ENCODE measurements around the gene OSER1. TPM values are rescaled to one million over a fixed set of nuclear protein-coding genes. Genes with fewer than 3 reads are reported as not detected.

The OSER1 gene
- total RNA-seq, 1 experiment from 2014 or later, result 35.7 TPM

GRCh38 chr20:44173846-44174245 is 36.7 kb downstream of the OSER1 start:
- no peaks in the 10 kb centered on the region for H3K4me1 ChIP-seq (ENCODE audit: insufficient read depth, low read length)
- no peak overlapping the region for H3K4ac ChIP-seq (ENCODE audit: low read depth, low read length)
- no peak overlapping the region for H2BK120ac ChIP-seq (ENCODE audit: low read depth, low read length, poor library complexity, severe bottlenecking)
- no peak overlapping the region for H3K56ac ChIP-seq (ENCODE audit: insufficient read length, low read depth, low read length)
- no peak overlapping the region for H3K27ac ChIP-seq (ENCODE audit: insufficient read length, low read depth, low read length)
- TF ChIP-seq, protein P1, sequence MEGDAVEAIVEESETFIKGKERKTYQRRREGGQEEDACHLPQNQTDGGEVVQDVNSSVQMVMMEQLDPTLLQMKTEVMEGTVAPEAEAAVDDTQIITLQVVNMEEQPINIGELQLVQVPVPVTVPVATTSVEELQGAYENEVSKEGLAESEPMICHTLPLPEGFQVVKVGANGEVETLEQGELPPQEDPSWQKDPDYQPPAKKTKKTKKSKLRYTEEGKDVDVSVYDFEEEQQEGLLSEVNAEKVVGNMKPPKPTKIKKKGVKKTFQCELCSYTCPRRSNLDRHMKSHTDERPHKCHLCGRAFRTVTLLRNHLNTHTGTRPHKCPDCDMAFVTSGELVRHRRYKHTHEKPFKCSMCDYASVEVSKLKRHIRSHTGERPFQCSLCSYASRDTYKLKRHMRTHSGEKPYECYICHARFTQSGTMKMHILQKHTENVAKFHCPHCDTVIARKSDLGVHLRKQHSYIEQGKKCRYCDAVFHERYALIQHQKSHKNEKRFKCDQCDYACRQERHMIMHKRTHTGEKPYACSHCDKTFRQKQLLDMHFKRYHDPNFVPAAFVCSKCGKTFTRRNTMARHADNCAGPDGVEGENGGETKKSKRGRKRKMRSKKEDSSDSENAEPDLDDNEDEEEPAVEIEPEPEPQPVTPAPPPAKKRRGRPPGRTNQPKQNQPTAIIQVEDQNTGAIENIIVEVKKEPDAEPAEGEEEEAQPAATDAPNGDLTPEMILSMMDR (conservative IDR thresholded peaks at IDR 0.05), result no peak
- Mint-ChIP-seq H3K27me3 (ENCODE audit: low read depth) (peaks cover 3% of the 10 kb centered on the region), H3K4me3 (no peak overlapping the region), H3K36me3 (ENCODE audit: insufficient read depth in 1 of 3, low read depth in 3 of 3) (no peaks in the 10 kb centered on the region), H3K9me3 (peaks cover 0 to 1% of the 10 kb centered on the region in 2 experiments; a peak in 1 of 5 replicates), H3K4me1 (peaks cover 0 to 5% of the 10 kb centered on the region in 2 experiments; a peak in 2 of 4 replicates), H3K27ac (no peak overlapping the region)
- DNase-seq, result no peak
- no peak overlapping the region for H2AK5ac ChIP-seq (ENCODE audit: insufficient read length, low read length)
- no peak overlapping the region for H2BK12ac ChIP-seq (ENCODE audit: insufficient read length, low read depth, low read length)
- H2AFZ ChIP-seq (ENCODE audit: low read length), result no peak overlapping the region
- H3T11ph ChIP-seq (ENCODE audit: low read length), result no peak overlapping the region
- H4K5ac ChIP-seq (ENCODE audit: insufficient read length, low read depth, low read length), result no peak overlapping the region
- H2BK5ac ChIP-seq (ENCODE audit: insufficient read length, low read length), result no peak overlapping the region
- H4K20me1 ChIP-seq (ENCODE audit: control insufficient read depth, insufficient read depth, insufficient read length), result no peaks in the 10 kb centered on the region
- no peaks in the 10 kb centered on the region for H3K9me3 ChIP-seq (ENCODE audit: control insufficient read depth, low read depth, low read length)
- no peak overlapping the region for H2BK15ac ChIP-seq (ENCODE audit: low read depth, low read length)
- no peak overlapping the region for H3K18ac ChIP-seq (ENCODE audit: insufficient read length, low read depth, low read length)
- no peak overlapping the region for H3K9ac ChIP-seq (ENCODE audit: extremely low read depth, insufficient read length, low read length)
- H2BK20ac ChIP-seq (ENCODE audit: low read depth, low read length, poor library complexity, severe bottlenecking), result no peak overlapping the region
- no CpG with 5 or more reads among the region's 8 CpGs for WGBS (ENCODE audit: extremely low coverage, insufficient read length, low lambda C conversion rate)
- H3K14ac ChIP-seq (ENCODE audit: insufficient read depth, low read length), result no peak overlapping the region; the same call in 1 of the 2 replicates
- no peak overlapping the region for H3K23ac ChIP-seq (ENCODE audit: insufficient read length, low read depth, low read length)
- H3K79me1 ChIP-seq (ENCODE audit: insufficient read depth, low read depth, low read length, poor library complexity, severe bottlenecking), result no peaks in the 10 kb centered on the region
- no peak overlapping the region for H3K4me2 ChIP-seq (ENCODE audit: insufficient read depth, insufficient read length, low read length)
- H3K79me2 ChIP-seq (ENCODE audit: insufficient read depth, low read length), result no peaks in the 10 kb centered on the region
- H4K8ac ChIP-seq (replicated peaks; ENCODE audit: insufficient read length, low read depth, low read length), result no peak overlapping the region
- no peaks in the 10 kb centered on the region for H3K27me3 ChIP-seq (ENCODE audit: insufficient read depth, low read length)
- no peak overlapping the region for H4K91ac ChIP-seq (ENCODE audit: insufficient read length, low read depth, low read length)
- H3K23me2 ChIP-seq (ENCODE audit: insufficient read length, low read depth, low read length, poor library complexity, severe bottlenecking), result no peaks in the 10 kb centered on the region
